Panc1 (cell line): ENCODE results near the gene ICAM2. TPM values are rescaled to one million over a fixed set of nuclear protein-coding genes. Genes with fewer than 3 reads are reported as not detected.

Experiments used
- ATAC-seq: fragments of 200-7000 bp; cut with Tn5 transposase; 2 replicates; pipeline ENCODE4 v1.9.1; 2020; ENCODE audit warnings: mild to moderate bottlenecking, moderate library complexity
- BruUV-seq: library from RNA; stranded (reverse); fragments of 400-500 nt; replicated peaks from 2 replicates; lab custom pipeline; 2021; lab: Mats Ljungman, UMichigan
- CTCF ChIA-PET: fragments of 300-600 bp; sonication (Branson Sonifier 250); formaldehyde crosslinking; loops from one replicate; lab custom pipeline; 2022; ENCODE audit warnings: antibody characterized with exemption; lab: Charles Lee
- POLR2A ChIA-PET: fragments of 300-600 bp; sonication (Branson Sonifier 250); formaldehyde crosslinking; loops from one replicate; lab custom pipeline; 2022; ENCODE audit warnings: antibody characterized with exemption; lab: Charles Lee
- DNase-seq: peaks from one replicate; pipeline ENCODE4 v3.0.0-alpha.2; 2010; ENCODE audit warnings: low read depth, low spot score
- H3K27ac ChIP-seq: 2 replicates; pipeline ENCODE4 v1.5.1; 2011; ENCODE audit warnings: mild to moderate bottlenecking, low read length, inconsistent platforms
- H3K27me3 ChIP-seq: fragments of 200-500 bp; sonication (Bioruptor generic); 2 replicates; pipeline ENCODE4 v1.6.0; 2014; ENCODE audit warnings: low read length, inconsistent platforms; ENCODE audit not compliant: control insufficient read depth, insufficient read depth
- H3K36me3 ChIP-seq: fragments of 200-500 bp; sonication (Bioruptor generic); 2 replicates; pipeline ENCODE4 v1.5.1; 2014; ENCODE audit warnings: inconsistent platforms, mild to moderate bottlenecking, low read length, moderate library complexity; ENCODE audit not compliant: control insufficient read depth, insufficient read depth
- H3K4me1 ChIP-seq: 2 replicates; pipeline ENCODE4 v1.5.1; 2011; ENCODE audit warnings: inconsistent platforms, mild to moderate bottlenecking, low read length, moderate library complexity; ENCODE audit not compliant: control insufficient read depth, insufficient read depth
- H3K4me3 ChIP-seq, 2 experiments: 2 replicates each; pipeline ENCODE4 v1.5.1; 2011 to 2012; ENCODE audit warnings: low read depth in 2 of 2, low read length in 2 of 2, mild to moderate bottlenecking in 2 of 2, inconsistent platforms in 1 of 2, moderate library complexity in 1 of 2
- H3K9me3 ChIP-seq: fragments of 200-500 bp; sonication (Bioruptor generic); 2 replicates; pipeline ENCODE4 v1.5.1; 2014; ENCODE audit warnings: low read depth, mild to moderate bottlenecking, inconsistent platforms, low read length, moderate library complexity; ENCODE audit not compliant: control insufficient read depth, insufficient read depth
- POLR2AphosphoS5 ChIP-seq: IDR thresholded peaks from 2 replicates; pipeline ENCODE4 v1.6.1; 2012; ENCODE audit warnings: mild to moderate bottlenecking, low read depth, low read length, moderate library complexity
- SIN3A ChIP-seq: IDR thresholded peaks from 2 replicates; pipeline ENCODE4 v1.6.1; 2012; ENCODE audit warnings: low read depth, mild to moderate bottlenecking, low read length, moderate library complexity, borderline replicate concordance; ENCODE audit not compliant: insufficient read depth
- TCF7L2 ChIP-seq: IDR thresholded peaks from 2 replicates; pipeline ENCODE4 v1.6.1; 2011; ENCODE audit warnings: mild to moderate bottlenecking, low read depth, low read length, inconsistent platforms
- in situ Hi-C: cut with HindIII; loops from 2 replicates; pipeline ENCODE4 v1.10.0; 2016; ENCODE audit warnings: low sequenced_read_pairs, low pct_unique_long_range_greater_than_20kb
- intact Hi-C: fragments of 100-400 bp; cut with micrococcal nuclease; formaldehyde crosslinking; loops from one replicate; pipeline ENCODE4 v1.10.0; 2022; ENCODE audit not compliant: unreplicated experiment
- total RNA-seq: library from RNA; stranded (reverse); gene quantifications from one replicate; pipeline ENCODE4 v1.2.1, GENCODE V29; 2021; ENCODE audit not compliant: unreplicated experiment
- TF ChIP-seq, protein P1 (sequence below), 2 experiments: IDR thresholded peaks; 2 replicates each; pipeline ENCODE4 v1.6.1; 2011 to 2012; ENCODE audit warnings: low read depth in 2 of 2, control low read depth in 1 of 2, low read length in 1 of 2, mild to moderate bottlenecking in 1 of 2, moderate library complexity in 1 of 2; ENCODE audit not compliant: insufficient read depth in 1 of 2
- TF ChIP-seq, protein P2 (sequence below): fragments of 450-650 bp; IDR thresholded peaks from 2 replicates; pipeline ENCODE4 v1.5.1; 2017; ENCODE audit warnings: mild to moderate bottlenecking

Gene ICAM2
- total RNA-seq, 1 experiment from 2014 or later: 0.33 TPM

DNA sequence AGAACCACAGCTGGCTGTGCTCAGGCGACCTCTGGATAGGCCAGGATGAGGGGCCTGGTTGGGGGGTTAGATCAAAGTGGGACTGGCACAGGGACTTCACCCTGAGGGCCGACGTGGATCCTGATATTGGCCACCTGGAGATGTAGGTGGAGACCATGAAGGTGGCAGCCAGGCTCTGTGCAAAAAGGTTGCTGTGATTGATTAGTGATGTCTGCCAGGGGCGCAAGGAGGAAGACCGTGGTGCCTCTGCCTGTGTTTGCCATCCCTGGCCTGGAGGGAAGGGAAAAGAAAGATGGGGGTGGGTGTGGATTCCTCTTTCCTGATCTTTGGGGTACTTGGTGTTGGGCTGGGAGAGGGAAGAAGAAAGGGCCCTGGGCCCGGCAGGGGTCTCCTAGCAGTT, 47.2 kb downstream of the ICAM2 start:
- ATAC-seq (no peak), DNase-seq (no peak)
- TF ChIP-seq, protein P1, sequence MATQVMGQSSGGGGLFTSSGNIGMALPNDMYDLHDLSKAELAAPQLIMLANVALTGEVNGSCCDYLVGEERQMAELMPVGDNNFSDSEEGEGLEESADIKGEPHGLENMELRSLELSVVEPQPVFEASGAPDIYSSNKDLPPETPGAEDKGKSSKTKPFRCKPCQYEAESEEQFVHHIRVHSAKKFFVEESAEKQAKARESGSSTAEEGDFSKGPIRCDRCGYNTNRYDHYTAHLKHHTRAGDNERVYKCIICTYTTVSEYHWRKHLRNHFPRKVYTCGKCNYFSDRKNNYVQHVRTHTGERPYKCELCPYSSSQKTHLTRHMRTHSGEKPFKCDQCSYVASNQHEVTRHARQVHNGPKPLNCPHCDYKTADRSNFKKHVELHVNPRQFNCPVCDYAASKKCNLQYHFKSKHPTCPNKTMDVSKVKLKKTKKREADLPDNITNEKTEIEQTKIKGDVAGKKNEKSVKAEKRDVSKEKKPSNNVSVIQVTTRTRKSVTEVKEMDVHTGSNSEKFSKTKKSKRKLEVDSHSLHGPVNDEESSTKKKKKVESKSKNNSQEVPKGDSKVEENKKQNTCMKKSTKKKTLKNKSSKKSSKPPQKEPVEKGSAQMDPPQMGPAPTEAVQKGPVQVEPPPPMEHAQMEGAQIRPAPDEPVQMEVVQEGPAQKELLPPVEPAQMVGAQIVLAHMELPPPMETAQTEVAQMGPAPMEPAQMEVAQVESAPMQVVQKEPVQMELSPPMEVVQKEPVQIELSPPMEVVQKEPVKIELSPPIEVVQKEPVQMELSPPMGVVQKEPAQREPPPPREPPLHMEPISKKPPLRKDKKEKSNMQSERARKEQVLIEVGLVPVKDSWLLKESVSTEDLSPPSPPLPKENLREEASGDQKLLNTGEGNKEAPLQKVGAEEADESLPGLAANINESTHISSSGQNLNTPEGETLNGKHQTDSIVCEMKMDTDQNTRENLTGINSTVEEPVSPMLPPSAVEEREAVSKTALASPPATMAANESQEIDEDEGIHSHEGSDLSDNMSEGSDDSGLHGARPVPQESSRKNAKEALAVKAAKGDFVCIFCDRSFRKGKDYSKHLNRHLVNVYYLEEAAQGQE (IDR thresholded peaks at IDR 0.05; ENCODE audit: insufficient read depth in 1 of 2, low read depth in 2 of 2, low read length in 1 of 2): no peak
- TF ChIP-seq SIN3A (no peak), POLR2AphosphoS5 (no peak), TCF7L2 (no peak)
- TF ChIP-seq, protein P2, sequence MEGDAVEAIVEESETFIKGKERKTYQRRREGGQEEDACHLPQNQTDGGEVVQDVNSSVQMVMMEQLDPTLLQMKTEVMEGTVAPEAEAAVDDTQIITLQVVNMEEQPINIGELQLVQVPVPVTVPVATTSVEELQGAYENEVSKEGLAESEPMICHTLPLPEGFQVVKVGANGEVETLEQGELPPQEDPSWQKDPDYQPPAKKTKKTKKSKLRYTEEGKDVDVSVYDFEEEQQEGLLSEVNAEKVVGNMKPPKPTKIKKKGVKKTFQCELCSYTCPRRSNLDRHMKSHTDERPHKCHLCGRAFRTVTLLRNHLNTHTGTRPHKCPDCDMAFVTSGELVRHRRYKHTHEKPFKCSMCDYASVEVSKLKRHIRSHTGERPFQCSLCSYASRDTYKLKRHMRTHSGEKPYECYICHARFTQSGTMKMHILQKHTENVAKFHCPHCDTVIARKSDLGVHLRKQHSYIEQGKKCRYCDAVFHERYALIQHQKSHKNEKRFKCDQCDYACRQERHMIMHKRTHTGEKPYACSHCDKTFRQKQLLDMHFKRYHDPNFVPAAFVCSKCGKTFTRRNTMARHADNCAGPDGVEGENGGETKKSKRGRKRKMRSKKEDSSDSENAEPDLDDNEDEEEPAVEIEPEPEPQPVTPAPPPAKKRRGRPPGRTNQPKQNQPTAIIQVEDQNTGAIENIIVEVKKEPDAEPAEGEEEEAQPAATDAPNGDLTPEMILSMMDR: no peak
- intact Hi-C loops: no loop called here
- ChIA-PET CTCF (no interaction called here), POLR2A (no interaction called here)
- H3K27ac ChIP-seq: no peak overlapping the region
- H3K4me3 ChIP-seq: no peak overlapping the region
- H3K27me3 ChIP-seq: no peaks in the 10 kb centered on the region
- H3K36me3 ChIP-seq: no peaks in the 10 kb centered on the region
- BruUV-seq: no TSS peak
- in situ Hi-C loops: no loop called here
- H3K4me1 ChIP-seq: peaks cover 4% of the 10 kb centered on the region; the same call in 1 of the 2 replicates
- H3K9me3 ChIP-seq: no peaks in the 10 kb centered on the region

DNA sequence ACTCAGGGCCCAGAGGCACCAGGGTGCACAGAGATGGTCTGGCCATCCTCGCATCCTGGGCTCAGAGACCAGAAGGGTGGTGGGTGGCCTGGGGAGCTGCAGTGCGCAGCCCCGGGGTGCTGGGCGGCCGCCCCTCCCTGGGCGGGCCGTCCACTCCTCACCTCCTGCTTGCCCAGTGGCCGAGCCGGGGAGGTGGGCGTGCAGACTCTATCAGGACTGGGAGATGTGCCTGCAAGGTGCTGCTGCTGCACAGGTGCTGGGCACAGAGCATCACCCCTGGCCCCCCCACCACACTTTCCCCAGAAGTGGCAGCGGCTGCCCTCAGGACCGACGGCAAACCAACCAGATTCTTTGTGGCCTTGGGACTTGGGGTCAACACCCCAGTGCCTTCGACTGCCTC, 47.6 kb downstream of the ICAM2 start, which contains the start of gene SCN4A:
SCN4A (minus strand) TSS at position 123 of the 400 bp plus-strand sequence; CDS start at position 46, 77 bp downstream.
- no peak within 1 kb of the TSS for H3K4me3 ChIP-seq
- no peak for DNase-seq
- POLR2A ChIA-PET: no interaction called here
- intact Hi-C loops (no loop called here), in situ Hi-C loops (no loop called here)
- peaks cover 4% of the 10 kb centered on the region; the same call in 1 of the 2 replicates for H3K4me1 ChIP-seq
- no peak within 1 kb of the TSS for H3K27ac ChIP-seq
- H3K9me3 ChIP-seq: no peaks in the 10 kb centered on the region
- CTCF ChIA-PET: no interaction called here
- BruUV-seq: no TSS peak
- no peaks in the 10 kb centered on the region for H3K36me3 ChIP-seq
- no peak for ATAC-seq
- H3K27me3 ChIP-seq: no peaks in the 10 kb centered on the region
- TF ChIP-seq, protein P2: no peak
- TF ChIP-seq, protein P1 (IDR thresholded peaks at IDR 0.05; ENCODE audit: insufficient read depth in 1 of 2, low read depth in 2 of 2, low read length in 1 of 2): no peak
- TF ChIP-seq TCF7L2: no peak
- no peak for TF ChIP-seq POLR2AphosphoS5
- no peak for TF ChIP-seq SIN3A
